Frontal cortex (tissue), 4 donors: ENCODE measurements around the gene HYAL4. TPM values are rescaled to one million over a fixed set of nuclear protein-coding genes. Genes with fewer than 3 reads are reported as not detected.
A peak's percentile ranks its signal among the peaks of the same experiment; 100 is the strongest.
"Not testable (repeated sequence)": the region's sequence is repeated elsewhere in the genome, so short reads cannot be mapped to it uniquely, and the experiment has no call there.

Experiments used
- DNase-seq, 2 donors: peaks; one replicate each; pipeline ENCODE4 v3.0.0; 2012; ENCODE audit warnings: low spot score in 2 of 2
- FAIRE-seq: peaks from 2 replicates; lab custom pipeline; 2012; peaks lifted over from hg19 to GRCh38; lab: Jason Lieb, UNC
- total RNA-seq: library from RNA; depleted of rRNA; stranded (reverse); fragments of >200 nt; gene quantifications from one replicate; pipeline ENCODE4 v1.2.3, GENCODE V29; 2014
- donor health status: control.
- donor health status: control.
- donor health status: control.

Gene HYAL4
- total RNA-seq, 1 donor from 2014 or later, result not detected

GRCh38 chr7:123883154-123883553 is 38.2 kb downstream of the HYAL4 start:
- DNase-seq (no peak), FAIRE-seq (no peak)

GRCh38 chr7:123888192-123888591 is 43.2 kb downstream of the HYAL4 start:
- DNase-seq (no peak), FAIRE-seq (no peak)

- FAIRE-seq, DNase-seq: not testable (repeated sequence)
Measured at GRCh38 chr7:123894753-123895152, 49.8 kb downstream of the HYAL4 start.

GRCh38 chr7:123901101-123901500 is 56.1 kb downstream of the HYAL4 start:
- DNase-seq (no peak), FAIRE-seq (no peak)

- no peak for FAIRE-seq
- no peak for DNase-seq
Measured at GRCh38 chr7:123905714-123906113, 60.7 kb downstream of the HYAL4 start.

- peak in 1 of 2 donors; percentile 8 for DNase-seq
- FAIRE-seq, result no peak
Measured at GRCh38 chr7:123916240-123916724, 71.3 kb downstream of the HYAL4 start.

- FAIRE-seq, result no peak
- DNase-seq, result no peak
Measured at GRCh38 chr7:123917878-123918277, 72.9 kb downstream of the HYAL4 start.

- DNase-seq (no peak), FAIRE-seq (no peak)
Measured at GRCh38 chr7:123918309-123918708, 73.3 kb downstream of the HYAL4 start.

- no peak for FAIRE-seq
Measured at GRCh38 chr7:123923599-123923998, 78.6 kb downstream of the HYAL4 start.

GRCh38 chr7:123924941-123925340 is 80.0 kb downstream of the HYAL4 start, which contains the start of gene SPAM1:
Gene SPAM1, plus strand, starts transcription at chr7:123925241. Its CDS starts 28,330 bp downstream, at chr7:123953571.
- FAIRE-seq (no peak), DNase-seq (no peak)

More at GRCh38 chr7:123923599-123923998, 78.6 kb downstream of the HYAL4 start:
- no peak for DNase-seq

Other genes starting within 250 kb of the HYAL4 start
- gene ASB15, start 243.3 kb upstream of the HYAL4 start, total RNA-seq, result not detected
- gene LMOD2, start 189.3 kb upstream of the HYAL4 start, total RNA-seq, result not detected
- 19.2 TPM for gene WASL, start 96.2 kb upstream of the HYAL4 start, total RNA-seq
- not detected for gene SPAM1, start 80.1 kb downstream of the HYAL4 start, total RNA-seq
- 1.2 TPM for gene TMEM229A, start 187.9 kb downstream of the HYAL4 start, total RNA-seq